Testis (tissue), 2 donors: ENCODE measurements around the gene KCTD17.

Source experiments
- POLR2A ChIP-seq: fragments of 450-650 bp; IDR thresholded peaks from one replicate; pipeline ENCODE4 v1.6.1; 2017; ENCODE audit warnings: antibody characterized with exemption, mild to moderate bottlenecking, moderate library complexity
- TF ChIP-seq, protein P1 (sequence below), 3 experiments: fragments of 450-650 bp in 2 of 3; fragments of 200-600 bp in 1 of 3; sonication (generic) in 1 of 3; IDR thresholded peaks; one replicate each; pipeline ENCODE4 v1.5.1; 2016 to 2019; ENCODE audit warnings: antibody characterized with exemption in 3 of 3, mild to moderate bottlenecking in 2 of 3, moderate library complexity in 1 of 3

DNA sequence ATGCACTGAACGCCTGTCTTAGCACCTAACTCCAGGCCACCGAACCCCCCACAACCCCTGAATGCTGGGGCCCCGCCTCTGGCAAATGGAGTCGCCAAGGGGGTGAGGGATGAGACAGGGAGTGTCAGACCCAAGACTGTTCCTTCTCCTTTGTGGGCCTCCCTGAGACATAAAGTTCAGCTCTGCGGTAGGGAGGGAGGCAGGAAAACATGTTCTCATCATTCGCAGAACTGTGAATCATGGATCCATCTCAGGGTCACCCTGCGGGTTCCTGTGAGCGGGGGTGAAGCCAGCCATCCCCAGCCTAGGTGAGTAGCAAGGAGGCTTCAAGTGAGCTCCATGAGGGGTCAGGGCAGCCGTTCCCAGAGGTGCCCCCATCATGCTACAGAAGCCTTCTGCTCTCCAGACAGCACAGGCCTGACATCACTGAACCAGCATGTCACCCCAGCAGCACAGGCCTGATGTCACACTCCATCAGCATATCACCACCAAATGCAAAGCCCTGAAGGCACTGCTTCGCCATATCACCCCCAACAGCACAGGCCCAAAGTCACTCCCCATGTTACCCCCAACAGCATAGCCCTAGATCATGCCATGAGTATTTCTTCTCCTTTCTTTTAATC lies 30.8 kb downstream of the KCTD17 start:
- TF ChIP-seq, protein P1, sequence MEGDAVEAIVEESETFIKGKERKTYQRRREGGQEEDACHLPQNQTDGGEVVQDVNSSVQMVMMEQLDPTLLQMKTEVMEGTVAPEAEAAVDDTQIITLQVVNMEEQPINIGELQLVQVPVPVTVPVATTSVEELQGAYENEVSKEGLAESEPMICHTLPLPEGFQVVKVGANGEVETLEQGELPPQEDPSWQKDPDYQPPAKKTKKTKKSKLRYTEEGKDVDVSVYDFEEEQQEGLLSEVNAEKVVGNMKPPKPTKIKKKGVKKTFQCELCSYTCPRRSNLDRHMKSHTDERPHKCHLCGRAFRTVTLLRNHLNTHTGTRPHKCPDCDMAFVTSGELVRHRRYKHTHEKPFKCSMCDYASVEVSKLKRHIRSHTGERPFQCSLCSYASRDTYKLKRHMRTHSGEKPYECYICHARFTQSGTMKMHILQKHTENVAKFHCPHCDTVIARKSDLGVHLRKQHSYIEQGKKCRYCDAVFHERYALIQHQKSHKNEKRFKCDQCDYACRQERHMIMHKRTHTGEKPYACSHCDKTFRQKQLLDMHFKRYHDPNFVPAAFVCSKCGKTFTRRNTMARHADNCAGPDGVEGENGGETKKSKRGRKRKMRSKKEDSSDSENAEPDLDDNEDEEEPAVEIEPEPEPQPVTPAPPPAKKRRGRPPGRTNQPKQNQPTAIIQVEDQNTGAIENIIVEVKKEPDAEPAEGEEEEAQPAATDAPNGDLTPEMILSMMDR (IDR thresholded peaks at IDR 0.05) = no peak
- no peak for TF ChIP-seq POLR2A
